ENCODE data around the gene CDKAL1.

- TF ChIP-seq CTCF (IDR thresholded peaks at IDR 0.05) (no peak), POLR2A (IDR thresholded peaks at IDR 0.05; ENCODE audit: low read depth) (no peak), EP300 (IDR thresholded peaks at IDR 0.05) (no peak), POLR2AphosphoS5 (IDR thresholded peaks at IDR 0.05) (no peak)
Measured at GRCh38 chr6:21138336-21139069, 604.2 kb downstream of the CDKAL1 start.

All from esophagus muscularis mucosa (tissue), 4 donors.